GM12872 (cell line): ENCODE measurements around the gene CTSS.

Experiments
- CTCF ChIP-seq: IDR thresholded peaks from 3 replicates; pipeline ENCODE4 v1.5.1; 2011; ENCODE audit warnings: low read depth, mild to moderate bottlenecking, low read length, moderate library complexity; ENCODE audit not compliant: insufficient read depth

CTSS gene

GRCh38 chr1:150765296-150765976 lies at the start of gene CTSS:
Gene CTSS, minus strand, starts transcription at chr1:150765778. Its CDS starts 1,015 bp downstream, at chr1:150764763.
- no peak for TF ChIP-seq CTCF

- TF ChIP-seq CTCF: peak; percentile 65
These were observed 47.6 kb upstream of the CTSS start for GRCh38 chr1:150813028-150813707.

- TF ChIP-seq CTCF: no peak
These were observed 45.5 kb upstream of the CTSS start for GRCh38 chr1:150810958-150811659.

GRCh38 chr1:150809651-150810050 lies 44.1 kb upstream of the CTSS start:
- no peak for TF ChIP-seq CTCF

DNA sequence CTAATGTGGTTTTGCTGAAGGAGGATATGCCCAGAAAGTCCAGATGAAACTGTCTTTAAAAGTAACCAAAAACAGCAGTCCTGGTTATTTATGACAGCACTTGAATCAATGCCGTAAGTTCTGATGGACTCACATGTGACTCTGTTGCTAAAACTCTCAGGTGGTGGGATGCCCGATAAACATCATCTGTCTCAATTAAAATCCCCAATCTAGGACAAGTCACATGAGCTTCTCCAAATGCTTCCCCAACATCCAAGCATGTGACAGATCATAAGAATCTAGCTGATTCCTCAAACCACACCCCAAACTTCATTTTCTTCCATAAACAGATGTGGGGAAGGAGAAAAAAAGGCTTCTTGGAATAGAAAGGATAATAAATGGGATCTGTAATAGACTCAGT lies 43.3 kb upstream of the CTSS start:
- TF ChIP-seq CTCF: no peak

DNA sequence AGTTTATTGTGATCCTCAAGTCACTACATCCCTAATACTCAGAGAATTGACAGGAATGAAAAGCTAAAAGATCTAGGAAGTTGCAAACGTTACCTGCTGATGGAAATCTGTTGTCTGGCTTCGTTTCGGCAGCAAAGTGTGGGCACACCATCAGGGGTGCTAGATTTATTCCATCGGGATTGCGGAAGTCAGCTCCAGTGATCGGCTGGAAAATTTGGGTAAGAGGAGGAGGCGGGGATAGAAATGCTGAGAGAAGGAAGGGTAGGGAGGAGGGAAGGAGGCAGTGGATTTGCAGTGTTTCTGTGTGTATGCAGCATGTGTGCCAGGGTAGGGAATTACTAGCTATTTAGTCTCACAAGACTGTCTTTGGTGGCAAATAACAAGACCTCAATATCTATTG lies 42.5 kb upstream of the CTSS start, which contains the start of gene CTSK:
TSS of gene CTSK (minus strand) at position 140 of the 400 bp plus-strand sequence. CDS start 1,455 bp downstream, outside the sequence.
- no peak for TF ChIP-seq CTCF
